Thoracic aorta (tissue), 2 donors: ENCODE data around the gene ARID1B. TPM values are rescaled to one million over a fixed set of nuclear protein-coding genes. Genes with fewer than 3 reads are reported as not detected.

ENCODE experiments used
- ATAC-seq: fragments of 150-250 bp; one replicate; pipeline ENCODE4 v1.8.0; 2017; ENCODE audit warnings: low read depth; ENCODE audit not compliant: insufficient number of reproducible peaks, low FRiP score
- DNase-seq: peaks from one replicate; pipeline ENCODE4 v3.0.0-alpha.2; 2020; ENCODE audit warnings: low spot score
- H3K27ac ChIP-seq, 2 donors: fragments of 200-600 bp; sonication (generic); 1 replicate in 1 of 2; 2 replicates in 1 of 2; pipeline ENCODE4 v1.5.1; 2016; ENCODE audit warnings: mild to moderate bottlenecking in 2 of 2, moderate library complexity in 2 of 2
- H3K27me3 ChIP-seq: fragments of 200-600 bp; sonication (generic); replicated peaks from 2 replicates; pipeline ENCODE4 v1.6.0; 2016; ENCODE audit warnings: mild to moderate bottlenecking; ENCODE audit not compliant: insufficient read depth
- H3K36me3 ChIP-seq: fragments of 200-600 bp; sonication (generic); one replicate; pipeline ENCODE4 v1.5.1; 2016
- H3K4me1 ChIP-seq, 2 donors: fragments of 200-600 bp; sonication (generic); 1 replicate in 1 of 2; 2 replicates in 1 of 2; pipeline versions ENCODE4 v1.5.1 to v1.6.0; 2016; ENCODE audit warnings: low read depth in 2 of 2, mild to moderate bottlenecking in 1 of 2; ENCODE audit not compliant: control insufficient read depth in 1 of 2
- H3K4me3 ChIP-seq: fragments of 200-600 bp; sonication (generic); 2 replicates; pipeline ENCODE4 v1.5.1; 2016; ENCODE audit warnings: mild to moderate bottlenecking
- H3K9me3 ChIP-seq: fragments of 200-600 bp; sonication (generic); 2 replicates; pipeline ENCODE4 v1.5.1; 2016
- total RNA-seq, 2 donors: library from RNA; depleted of rRNA; stranded (reverse); fragments of >200 nt; gene quantifications; one replicate each; pipeline versions ENCODE4 v1.1.0 to v1.2.3, GENCODE V29; 2016
- TF ChIP-seq, protein P1 (sequence below): fragments of 200-600 bp; sonication (generic); IDR thresholded peaks from one replicate; pipeline ENCODE4 v1.5.1; 2019; ENCODE audit warnings: antibody characterized with exemption

ARID1B gene
- total RNA-seq, 2 donors from 2014 or later: 120 to 158 TPM

DNA sequence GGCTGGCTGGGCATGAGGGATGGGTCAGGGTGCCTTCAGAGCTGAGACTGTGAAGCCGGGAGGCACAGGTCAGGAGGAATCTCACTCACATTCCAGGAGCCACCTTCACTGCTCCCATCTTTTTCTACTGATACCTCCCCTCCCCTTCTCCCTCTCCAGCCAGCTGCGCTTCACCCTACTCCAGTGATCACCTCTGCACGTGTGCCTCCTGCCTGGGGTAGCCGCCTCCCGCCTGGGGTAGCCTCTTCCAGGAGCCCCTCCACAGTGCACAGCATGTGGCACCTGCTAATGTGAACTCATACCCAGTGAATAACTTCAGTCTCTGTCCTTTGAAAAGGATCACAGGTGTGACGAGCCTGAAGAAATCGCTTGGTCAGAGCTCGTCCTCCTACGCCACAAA, 313.6 kb downstream of the ARID1B start:
- TF ChIP-seq, protein P1, sequence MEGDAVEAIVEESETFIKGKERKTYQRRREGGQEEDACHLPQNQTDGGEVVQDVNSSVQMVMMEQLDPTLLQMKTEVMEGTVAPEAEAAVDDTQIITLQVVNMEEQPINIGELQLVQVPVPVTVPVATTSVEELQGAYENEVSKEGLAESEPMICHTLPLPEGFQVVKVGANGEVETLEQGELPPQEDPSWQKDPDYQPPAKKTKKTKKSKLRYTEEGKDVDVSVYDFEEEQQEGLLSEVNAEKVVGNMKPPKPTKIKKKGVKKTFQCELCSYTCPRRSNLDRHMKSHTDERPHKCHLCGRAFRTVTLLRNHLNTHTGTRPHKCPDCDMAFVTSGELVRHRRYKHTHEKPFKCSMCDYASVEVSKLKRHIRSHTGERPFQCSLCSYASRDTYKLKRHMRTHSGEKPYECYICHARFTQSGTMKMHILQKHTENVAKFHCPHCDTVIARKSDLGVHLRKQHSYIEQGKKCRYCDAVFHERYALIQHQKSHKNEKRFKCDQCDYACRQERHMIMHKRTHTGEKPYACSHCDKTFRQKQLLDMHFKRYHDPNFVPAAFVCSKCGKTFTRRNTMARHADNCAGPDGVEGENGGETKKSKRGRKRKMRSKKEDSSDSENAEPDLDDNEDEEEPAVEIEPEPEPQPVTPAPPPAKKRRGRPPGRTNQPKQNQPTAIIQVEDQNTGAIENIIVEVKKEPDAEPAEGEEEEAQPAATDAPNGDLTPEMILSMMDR: no peak
- no peak overlapping the region for H3K4me3 ChIP-seq
- H3K27ac ChIP-seq: no peak overlapping the region
- no peaks in the 10 kb centered on the region for H3K9me3 ChIP-seq
- H3K27me3 ChIP-seq: no peaks in the 10 kb centered on the region
- peaks cover 3% of the 10 kb centered on the region for H3K36me3 ChIP-seq
- DNase-seq: no peak
- no peak for ATAC-seq
- peaks cover 0 to 6% of the 10 kb centered on the region in 2 donors for H3K4me1 ChIP-seq

DNA sequence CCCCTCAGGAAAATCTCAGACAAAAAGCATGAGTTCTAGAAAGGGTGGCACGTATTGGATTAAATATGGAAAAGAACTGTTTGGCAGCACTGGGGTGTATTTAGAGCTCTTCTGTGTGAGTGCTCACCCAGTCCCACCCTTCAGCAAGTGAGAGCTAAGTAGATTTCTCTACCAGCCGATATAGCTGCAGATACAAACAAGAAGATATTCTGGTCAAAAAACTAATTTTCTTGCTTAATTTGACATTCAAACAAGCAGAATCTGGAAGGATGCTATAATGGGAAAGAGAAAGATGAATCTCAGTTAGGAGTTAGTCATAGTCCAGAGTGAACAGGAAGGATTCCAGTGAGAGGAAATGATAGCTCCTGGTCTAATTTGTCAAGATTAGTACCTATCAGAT, 314.1 kb downstream of the ARID1B start:
- Histone ChIP-seq H3K27ac (no peak overlapping the region), H3K4me3 (no peak overlapping the region), H3K4me1 (peaks cover 0 to 6% of the 10 kb centered on the region in 2 donors), H3K9me3 (no peaks in the 10 kb centered on the region), H3K36me3 (peaks cover 3% of the 10 kb centered on the region), H3K27me3 (no peaks in the 10 kb centered on the region)
- no peak for DNase-seq
- TF ChIP-seq, protein P1: no peak
- ATAC-seq: no peak

DNA sequence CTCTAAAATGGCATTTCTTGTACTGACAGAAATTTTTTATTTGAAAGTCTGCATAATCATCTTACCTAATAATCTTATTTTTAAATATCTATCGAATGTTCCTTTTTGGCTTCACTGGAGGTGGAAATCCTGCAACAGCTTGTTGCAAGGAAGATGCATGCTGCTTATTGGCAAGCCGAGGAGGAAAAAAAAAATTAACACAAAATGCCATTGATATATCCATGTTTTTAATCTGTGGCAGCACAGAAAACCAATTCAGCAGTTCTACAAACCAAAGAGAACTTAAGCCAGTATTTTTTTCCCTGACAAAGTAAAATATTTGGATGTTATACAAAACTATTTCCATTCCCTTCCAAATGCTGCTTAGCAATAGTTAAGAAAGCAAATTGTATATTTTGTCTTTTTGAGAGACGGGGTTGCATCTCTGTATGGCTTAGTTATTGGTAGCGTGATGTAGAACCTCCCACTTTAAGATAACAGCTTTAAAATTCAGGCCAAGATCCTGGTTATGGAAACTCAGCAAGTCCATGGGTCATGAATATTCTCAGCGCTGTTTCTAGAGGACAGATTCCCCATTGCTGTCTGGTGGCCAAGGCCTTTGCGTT, 314.8 kb downstream of the ARID1B start:
- no peaks in the 10 kb centered on the region for H3K27me3 ChIP-seq
- H3K4me3 ChIP-seq: no peak overlapping the region
- H3K4me1 ChIP-seq: peaks cover 0 to 11% of the 10 kb centered on the region in 2 donors
- DNase-seq (no peak), ATAC-seq (no peak)
- no peaks in the 10 kb centered on the region for H3K9me3 ChIP-seq
- H3K36me3 ChIP-seq: peaks cover 3% of the 10 kb centered on the region
- no peak overlapping the region for H3K27ac ChIP-seq
- TF ChIP-seq, protein P1: no peak

DNA sequence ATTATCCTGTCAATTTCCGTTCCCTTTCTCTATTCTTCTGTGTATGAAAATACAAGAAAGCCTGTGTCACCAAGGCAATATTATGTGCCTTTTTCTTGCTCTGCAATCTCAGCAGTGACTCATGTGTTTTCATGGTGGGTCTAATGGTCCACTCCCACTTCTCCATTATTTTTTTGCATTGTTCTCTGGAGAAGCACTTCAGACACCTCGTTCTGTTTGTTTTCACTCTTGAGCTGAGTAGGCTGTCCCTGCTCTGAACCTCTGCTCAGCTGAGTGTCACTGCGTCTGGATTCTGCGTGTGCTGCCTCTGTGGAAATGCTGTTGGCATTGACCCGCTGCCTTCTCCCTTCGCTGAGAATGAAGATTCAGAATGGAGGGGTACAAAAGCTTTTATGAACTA, 315.6 kb downstream of the ARID1B start:
- Histone ChIP-seq H3K9me3 (no peaks in the 10 kb centered on the region), H3K36me3 (no peaks in the 10 kb centered on the region), H3K4me1 (peaks cover 0 to 12% of the 10 kb centered on the region in 2 donors), H3K27ac (no peak overlapping the region), H3K27me3 (no peaks in the 10 kb centered on the region), H3K4me3 (no peak overlapping the region)
- no peak for ATAC-seq
- DNase-seq: no peak
- TF ChIP-seq, protein P1: no peak

DNA sequence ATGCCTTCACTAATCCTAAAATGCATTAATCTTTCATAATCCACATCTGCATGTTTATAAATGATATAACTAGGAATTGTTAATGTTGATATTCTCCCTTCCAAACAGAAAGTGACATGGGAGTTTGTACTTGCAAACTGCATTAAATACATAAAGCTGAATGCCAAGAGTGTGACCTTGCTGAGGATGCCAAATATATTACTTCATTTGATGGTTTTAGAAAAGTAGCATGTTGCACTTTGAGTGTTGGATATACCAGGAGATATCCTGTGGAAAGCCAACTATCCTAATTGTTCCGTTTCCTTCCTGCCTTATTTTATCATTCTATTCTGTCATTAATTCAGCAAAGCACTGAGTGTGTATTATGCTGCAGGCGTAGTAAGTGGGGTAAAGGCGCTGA, 316.4 kb downstream of the ARID1B start:
- ATAC-seq (no peak), DNase-seq (no peak)
- Histone ChIP-seq H3K4me3 (no peak overlapping the region), H3K27ac (no peak overlapping the region), H3K9me3 (no peaks in the 10 kb centered on the region), H3K27me3 (no peaks in the 10 kb centered on the region), H3K4me1 (peaks cover 0 to 12% of the 10 kb centered on the region in 2 donors), H3K36me3 (no peaks in the 10 kb centered on the region)
- TF ChIP-seq, protein P1: no peak
